Upper lobe of left lung (tissue), 6 donors: ENCODE results near the gene LCE1E. TPM values are rescaled to one million over a fixed set of nuclear protein-coding genes. Genes with fewer than 3 reads are reported as not detected.

Experiments used
- ATAC-seq, 2 donors: fragments of 200-7000 bp; cut with Tn5 transposase; one replicate each; pipeline ENCODE4 v1.9.1; 2022; ENCODE audit warnings: mild to moderate bottlenecking in 2 of 2, moderate library complexity in 2 of 2; ENCODE audit not compliant: low FRiP score in 2 of 2
- DNase-seq, 2 donors: peaks; one replicate each; pipeline ENCODE4 v3.0.0-alpha.2; 2019 to 2020
- H3K27ac ChIP-seq, 4 donors: fragments of 200-600 bp; sonication (generic); one replicate each; pipeline ENCODE4 v1.5.1; 2016 to 2019
- H3K27me3 ChIP-seq, 4 donors: fragments of 200-600 bp; sonication (generic); one replicate each; pipeline ENCODE4 v1.5.1; 2017 to 2019
- H3K36me3 ChIP-seq, 4 donors: fragments of 200-600 bp; sonication (generic); one replicate each; pipeline ENCODE4 v1.5.1; 2016 to 2019
- H3K4me1 ChIP-seq, 4 donors: fragments of 200-600 bp; sonication (generic); one replicate each; pipeline ENCODE4 v1.5.1; 2018 to 2019
- H3K4me3 ChIP-seq, 4 donors: fragments of 200-600 bp; sonication (generic); one replicate each; pipeline ENCODE4 v1.5.1; 2017 to 2019; ENCODE audit warnings: mild to moderate bottlenecking in 2 of 4, moderate library complexity in 1 of 4
- H3K9me3 ChIP-seq, 4 donors: fragments of 200-600 bp; sonication (generic); one replicate each; pipeline ENCODE4 v1.5.1; 2018 to 2019
- CTCF ChIP-seq, 6 experiments: fragments of 450-650 bp in 4 of 6; fragments of 200-600 bp in 2 of 6; sonication (generic) in 2 of 6; IDR thresholded peaks; one replicate each; pipeline ENCODE4 v1.5.1; 2016 to 2019; ENCODE audit warnings: antibody characterized with exemption in 6 of 6
- EP300 ChIP-seq, 4 donors: sonication (generic); formaldehyde crosslinking; IDR thresholded peaks; one replicate each; pipeline ENCODE4 v1.5.1; 2017; ENCODE audit warnings: antibody characterized with exemption in 4 of 4, control low read depth in 2 of 4
- POLR2A ChIP-seq, 4 donors: fragments of 450-650 bp; IDR thresholded peaks; one replicate each; pipeline ENCODE4 v1.5.1; 2016 to 2017; ENCODE audit warnings: antibody characterized with exemption in 4 of 4, mild to moderate bottlenecking in 2 of 4
- POLR2AphosphoS5 ChIP-seq, 2 donors: sonication (generic); formaldehyde crosslinking; IDR thresholded peaks; one replicate each; pipeline ENCODE4 v1.5.1; 2017; ENCODE audit warnings: antibody characterized with exemption in 2 of 2
- WGBS, 2 donors: methylation state at CpG; one replicate each; pipeline ENCODE4 v1.1.5; 2017 to 2018; 5-methylcytosine and 5-hydroxymethylcytosine counted together
- total RNA-seq, 6 donors: library from RNA; depleted of rRNA in 4 of 6; stranded (reverse); fragments of >200 nt in 4 of 6; gene quantifications; one replicate each; pipeline versions ENCODE4 v1.1.0 to v1.2.1, GENCODE V29; 2016 to 2021
- donor health status: DM: no; HTN: no; CAD: no; lungs with moderate emphysema.
- donor health status: DM: no; HTN: yes; CAD: no; lungs with severe emphysema.

LCE1E gene
- total RNA-seq, 6 donors from 2014 or later: not detected

- 25 to 26% methylated on average over 1 of the region's 1 CpG for WGBS, 2 donors
- Histone ChIP-seq H3K4me1 (no peaks in the 10 kb centered on the region), H3K36me3 (no peaks in the 10 kb centered on the region), H3K27me3 (no peaks in the 10 kb centered on the region), H3K4me3 (no peak overlapping the region), H3K27ac (no peak overlapping the region), H3K9me3 (no peaks in the 10 kb centered on the region)
- TF ChIP-seq EP300 (IDR thresholded peaks at IDR 0.05) (no peak), POLR2AphosphoS5 (IDR thresholded peaks at IDR 0.05) (no peak), CTCF (IDR thresholded peaks at IDR 0.05) (no peak), POLR2A (IDR thresholded peaks at IDR 0.05) (no peak)
- no peak for DNase-seq
- ATAC-seq: no peak
Observed at GRCh38 chr1:152753586-152753985, 32.5 kb upstream of the LCE1E start.

- H3K27me3 ChIP-seq: no peaks in the 10 kb centered on the region
- H3K4me1 ChIP-seq: no peaks in the 10 kb centered on the region
- ATAC-seq: no peak
- H3K27ac ChIP-seq: no peak overlapping the region
- no peaks in the 10 kb centered on the region for H3K36me3 ChIP-seq
- DNase-seq: no peak
- WGBS, 2 donors: 65 to 87% methylated on average over 2 of the region's 2 CpGs
- no peaks in the 10 kb centered on the region for H3K9me3 ChIP-seq
- no peak for TF ChIP-seq POLR2AphosphoS5 (IDR thresholded peaks at IDR 0.05)
- no peak for TF ChIP-seq POLR2A (IDR thresholded peaks at IDR 0.05)
- TF ChIP-seq EP300 (IDR thresholded peaks at IDR 0.05): no peak
- TF ChIP-seq CTCF (IDR thresholded peaks at IDR 0.05): no peak
- H3K4me3 ChIP-seq: no peak overlapping the region
Observed at GRCh38 chr1:152756872-152757271, 29.2 kb upstream of the LCE1E start.

GRCh38 chr1:152757747-152758146 lies 28.3 kb upstream of the LCE1E start, which contains the start of gene KPRP:
KPRP (plus strand) TSS chr1:152758025; CDS start chr1:152759589, 1,564 bp downstream.
- no peak within 1 kb of the TSS for H3K27ac ChIP-seq
- no peak within 1 kb of the TSS for H3K4me3 ChIP-seq
- H3K36me3 ChIP-seq: no peaks in the 10 kb centered on the region
- no peaks in the 10 kb centered on the region for H3K4me1 ChIP-seq
- DNase-seq (peak in 1 of 2 donors; percentile 15), ATAC-seq (no peak)
- no peaks in the 10 kb centered on the region for H3K27me3 ChIP-seq
- no peak for TF ChIP-seq EP300 (IDR thresholded peaks at IDR 0.05)
- no peak for TF ChIP-seq CTCF (IDR thresholded peaks at IDR 0.05)
- TF ChIP-seq POLR2AphosphoS5 (IDR thresholded peaks at IDR 0.05): no peak
- TF ChIP-seq POLR2A (IDR thresholded peaks at IDR 0.05): no peak
- no peaks in the 10 kb centered on the region for H3K9me3 ChIP-seq
- WGBS, 2 donors: 68 to 79% methylated on average over 6 of the region's 6 CpGs

GRCh38 chr1:152758636-152759035 lies 27.4 kb upstream of the LCE1E start:
- DNase-seq (no peak), ATAC-seq (no peak)
- no peak overlapping the region for H3K27ac ChIP-seq
- H3K27me3 ChIP-seq: no peaks in the 10 kb centered on the region
- H3K36me3 ChIP-seq: no peaks in the 10 kb centered on the region
- TF ChIP-seq POLR2AphosphoS5 (IDR thresholded peaks at IDR 0.05): no peak
- no peak for TF ChIP-seq CTCF (IDR thresholded peaks at IDR 0.05)
- no peak for TF ChIP-seq EP300 (IDR thresholded peaks at IDR 0.05)
- TF ChIP-seq POLR2A (IDR thresholded peaks at IDR 0.05): no peak
- H3K4me1 ChIP-seq: no peaks in the 10 kb centered on the region
- no peaks in the 10 kb centered on the region for H3K9me3 ChIP-seq
- no peak overlapping the region for H3K4me3 ChIP-seq
- 78 to 80% methylated on average over 4 of the region's 4 CpGs for WGBS, 2 donors

- Histone ChIP-seq H3K9me3 (no peaks in the 10 kb centered on the region), H3K36me3 (no peaks in the 10 kb centered on the region), H3K27me3 (no peaks in the 10 kb centered on the region), H3K4me1 (no peaks in the 10 kb centered on the region), H3K27ac (no peak overlapping the region), H3K4me3 (no peak overlapping the region)
- no peak for DNase-seq
- 87 to 91% methylated on average over 8 of the region's 8 CpGs for WGBS, 2 donors
- no peak for ATAC-seq
- TF ChIP-seq CTCF (IDR thresholded peaks at IDR 0.05) (no peak), POLR2A (IDR thresholded peaks at IDR 0.05) (no peak), POLR2AphosphoS5 (IDR thresholded peaks at IDR 0.05) (no peak), EP300 (IDR thresholded peaks at IDR 0.05) (no peak)
Observed at GRCh38 chr1:152759453-152760173, 26.4 kb upstream of the LCE1E start.
